ENCODE measurements around the gene ANO6. TPM values are rescaled to one million over a fixed set of nuclear protein-coding genes. Genes with fewer than 3 reads are reported as not detected.

The ANO6 gene
- total and polyA plus RNA-seq, 2 of the 4 experiments (the other 2 are of a cell fraction): 21.6 to 41.0 TPM

DNA sequence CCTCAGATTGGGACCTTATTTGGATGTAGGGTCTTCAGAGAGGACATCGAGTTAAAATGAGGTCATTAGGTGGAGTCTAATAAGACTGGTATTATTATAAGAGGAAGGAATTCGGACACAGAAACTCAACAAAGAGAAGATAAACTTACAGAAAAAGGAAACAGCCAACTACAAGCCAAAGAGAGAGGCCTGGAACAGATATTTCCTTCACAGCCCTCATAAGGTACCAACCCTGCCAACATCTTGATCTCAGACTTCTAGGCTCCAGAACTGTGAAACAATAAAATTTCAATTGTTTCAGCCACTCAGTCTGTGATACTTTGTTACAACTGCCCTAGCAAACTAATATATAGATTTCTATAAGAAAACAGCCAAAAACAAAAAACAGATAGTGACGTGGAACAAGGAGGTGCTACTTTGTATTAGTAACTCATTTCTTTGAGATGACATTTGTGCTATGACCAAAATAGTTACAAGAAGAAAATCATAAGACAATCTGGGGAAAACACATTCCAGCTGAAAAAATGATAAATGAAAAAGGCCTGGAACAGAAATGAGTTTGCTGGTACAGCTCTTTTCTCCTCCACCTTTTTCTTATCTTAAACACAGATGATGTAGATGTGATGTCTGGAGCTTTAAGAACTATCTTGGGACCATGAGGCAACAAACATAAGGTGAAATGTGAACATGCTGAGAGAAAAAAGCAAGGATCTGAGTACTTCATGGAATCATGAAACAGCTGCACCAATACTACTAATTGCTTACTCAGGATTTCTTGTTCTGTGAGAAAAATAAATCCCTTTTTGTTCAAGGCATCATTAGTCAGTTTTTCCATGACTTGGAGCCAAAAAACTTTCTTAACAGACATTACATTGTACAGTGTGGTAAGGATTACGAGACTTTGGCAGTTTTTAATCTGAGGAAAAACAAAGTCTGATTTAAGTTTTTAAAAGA is 243.2 kb downstream of the ANO6 start:
- H3K14ac ChIP-seq (replicated peaks; ENCODE audit: low read depth, low read length): no peak overlapping the region
- H3K4me3 ChIP-seq (ENCODE audit: insufficient read depth, low read depth, low read length): no peak overlapping the region
- no peak overlapping the region for H2BK20ac ChIP-seq (ENCODE audit: low read depth, low read length)
- no peak overlapping the region for H3K23ac ChIP-seq (ENCODE audit: low read depth, low read length)
- H3K36me3 ChIP-seq (ENCODE audit: control insufficient read depth, insufficient read depth, low read length): no peaks in the 10 kb centered on the region
- ATAC-seq (ENCODE audit: low read depth) (no peak), DNase-seq (peak; percentile 13)
- no peaks in the 10 kb centered on the region for H4K20me1 ChIP-seq (ENCODE audit: insufficient read depth, low read length)
- H2BK15ac ChIP-seq (ENCODE audit: low read depth, low read length): no peak overlapping the region
- no peak overlapping the region for H2BK5ac ChIP-seq (ENCODE audit: low read depth, low read length, poor library complexity, severe bottlenecking)
- dilution Hi-C loops (cut with HindIII; ENCODE audit: low sequenced_read_pairs, unreplicated experiment) (no loop called here), intact Hi-C loops (cut with micrococcal nuclease) (no loop called here), in situ Hi-C loops (cut with MboI; ENCODE audit: low sequenced_read_pairs) (no loop called here)
- TF ChIP-seq MAFK (IDR thresholded peaks at IDR 0.05; ENCODE audit: low read depth, low read length) (peak; percentile 64), SMC3 (IDR thresholded peaks at IDR 0.05; ENCODE audit: low read depth, low read length) (no peak)
- H3K18ac ChIP-seq (ENCODE audit: low read depth, low read length): no peak overlapping the region
- no peak overlapping the region for H3K4ac ChIP-seq (ENCODE audit: low read depth, low read length)
- ChIA-PET POLR2A (ENCODE audit: unreplicated experiment) (no interaction called here), CTCF (no interaction called here)
- no peak overlapping the region for H2BK120ac ChIP-seq (ENCODE audit: low read depth, low read length)
- H2AK9ac ChIP-seq (replicated peaks; ENCODE audit: low read depth, low read length, poor library complexity): no peak overlapping the region
- H4K5ac ChIP-seq (ENCODE audit: low read depth, low read length): no peak overlapping the region
- no peaks in the 10 kb centered on the region for H3K9me3 ChIP-seq (ENCODE audit: control insufficient read depth, insufficient read depth, low read length)
- no peak overlapping the region for H3K27ac ChIP-seq (ENCODE audit: insufficient read depth, low read length)
- H2AK5ac ChIP-seq (ENCODE audit: low read depth, low read length): no peak overlapping the region
- H3K9ac ChIP-seq (ENCODE audit: low read depth, low read length): no peak overlapping the region
- BruUV-seq (replicated peaks): no TSS peak
- no peaks in the 10 kb centered on the region for H3K9me1 ChIP-seq (ENCODE audit: insufficient read depth, low read length)
- H3K27me3 ChIP-seq (ENCODE audit: control insufficient read depth, insufficient read depth, low read length): peaks cover 1% of the 10 kb centered on the region; the same call in 1 of the 2 replicates
- WGBS, 2 experiments (ENCODE audit: extremely low coverage in 2 of 2, insufficient read length in 1 of 2): no CpG with 5 or more reads among the region's 4 CpGs
- no peak overlapping the region for H3K56ac ChIP-seq (ENCODE audit: extremely low read depth, insufficient read depth, low read length)
- H4K91ac ChIP-seq (ENCODE audit: insufficient read depth, low read depth, low read length): no peak overlapping the region
- no peaks in the 10 kb centered on the region for H3K79me1 ChIP-seq (ENCODE audit: low read depth in 1 of 2, low read length in 2 of 2)
- no peak overlapping the region for H3K4me2 ChIP-seq (ENCODE audit: low read depth, low read length)
- no peak overlapping the region for H2AFZ ChIP-seq (replicated peaks; ENCODE audit: low read length, poor library complexity)
- no peak overlapping the region for H4K8ac ChIP-seq (ENCODE audit: low read depth in 2 of 2, low read length in 2 of 2)
- H3K4me1 ChIP-seq (ENCODE audit: control insufficient read depth, insufficient read depth, low read length): no peaks in the 10 kb centered on the region

All from IMR-90 (cell line).